Measurements from ENCODE around the gene TMEM139.
"Not testable (repeated sequence)": the region's sequence is repeated elsewhere in the genome, so short reads cannot be mapped to it uniquely, and the experiment has no call there.

Gene TMEM139

DNA sequence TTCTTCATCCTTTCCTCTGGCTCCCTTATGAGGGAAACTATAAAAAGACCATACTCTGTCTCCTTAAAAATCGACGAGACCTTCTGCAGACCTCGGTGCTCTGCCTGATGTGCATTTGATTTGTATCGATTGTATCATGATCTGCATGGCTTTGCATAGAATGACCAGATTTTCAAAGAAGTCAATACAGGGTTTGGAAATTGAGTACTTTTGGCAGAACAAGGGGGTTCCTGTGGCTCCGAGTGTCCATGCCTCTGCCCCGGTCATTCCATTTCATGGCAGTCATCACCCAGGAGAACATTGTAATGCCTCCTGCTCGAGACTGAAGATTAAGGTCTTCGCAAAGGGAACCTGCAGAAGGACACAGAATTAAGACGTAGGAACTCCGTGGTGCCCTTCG lies 4.1 kb downstream of the TMEM139 start:
- DNase-seq (ENCODE audit: low read depth), result no peak

GRCh38 chr7:143289421-143289820 lies 4.7 kb downstream of the TMEM139 start:
- DNase-seq (ENCODE audit: low read depth), result no peak

- DNase-seq (ENCODE audit: low read depth), result not testable (repeated sequence)
These were observed 5.1 kb downstream of the TMEM139 start for GRCh38 chr7:143289888-143290287.

DNA sequence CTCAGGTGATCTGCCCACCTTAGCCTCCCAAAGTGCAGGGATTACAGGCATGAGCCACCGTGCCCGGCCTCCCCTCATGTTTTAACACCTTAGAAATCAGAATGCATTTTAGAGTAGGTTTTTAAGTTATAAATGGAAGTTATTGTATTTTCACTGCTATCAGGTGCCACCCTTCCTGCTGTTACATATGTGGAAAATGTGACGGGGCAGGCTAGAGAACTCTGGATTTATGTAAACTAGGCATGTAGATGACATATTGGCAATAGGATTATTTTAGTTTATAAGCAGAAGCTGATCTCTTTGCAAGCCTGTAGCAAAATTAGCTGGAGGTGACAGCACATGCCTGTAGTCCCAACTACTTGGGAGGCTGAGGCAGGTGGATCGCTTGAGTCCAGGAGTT lies 5.5 kb downstream of the TMEM139 start:
- DNase-seq (ENCODE audit: low read depth), result no peak

DNA sequence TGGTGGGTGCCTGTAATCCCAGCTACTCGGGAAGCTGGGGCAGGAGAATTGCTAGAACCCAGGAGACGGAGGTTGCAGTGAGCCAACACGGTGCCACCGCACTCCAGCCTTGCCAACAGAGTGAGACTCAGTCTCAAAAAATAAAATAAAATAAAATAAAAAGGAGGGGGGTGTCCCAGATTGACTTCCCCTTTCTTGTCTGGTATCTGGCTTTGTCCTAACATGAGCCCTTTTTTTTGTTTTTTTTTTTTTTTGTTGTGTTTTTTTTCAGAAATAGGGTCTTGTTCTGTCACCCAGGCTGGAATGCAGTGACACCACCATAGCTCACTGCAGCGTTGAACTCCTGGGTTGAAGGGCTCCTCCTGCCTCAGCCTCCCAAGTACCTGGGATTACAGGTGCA lies 8.1 kb downstream of the TMEM139 start:
- DNase-seq (ENCODE audit: low read depth), result no peak

GRCh38 chr7:143295870-143296269 lies 11.1 kb downstream of the TMEM139 start:
- no peak for DNase-seq (ENCODE audit: low read depth)

DNA sequence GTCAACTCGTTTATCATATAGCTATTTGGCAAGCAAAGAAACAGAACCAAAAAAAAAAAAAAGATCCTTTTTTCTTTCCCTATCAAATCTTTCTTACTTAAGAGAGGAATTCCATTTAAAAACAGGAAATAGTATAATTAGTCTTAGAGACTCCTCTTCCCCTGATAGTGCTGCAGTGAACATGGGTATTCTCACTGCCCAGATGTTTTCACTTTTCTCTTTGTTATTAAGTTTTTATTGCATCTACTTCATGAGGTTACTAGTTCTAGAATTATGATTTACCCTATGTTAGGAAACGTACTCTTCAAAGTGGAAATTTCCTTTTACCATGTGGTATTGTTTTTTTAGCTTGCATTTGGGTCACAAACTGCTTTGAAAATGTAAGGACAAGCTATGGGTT lies 11.9 kb downstream of the TMEM139 start:
- no peak for DNase-seq (ENCODE audit: low read depth)

- no peak for DNase-seq (ENCODE audit: low read depth)
These were observed 14.6 kb downstream of the TMEM139 start for GRCh38 chr7:143299346-143299745.

- no peak for DNase-seq (ENCODE audit: low read depth)
These were observed 15.1 kb downstream of the TMEM139 start for GRCh38 chr7:143299840-143300239.

GRCh38 chr7:143300959-143301935 lies 16.5 kb downstream of the TMEM139 start:
- DNase-seq (ENCODE audit: low read depth), result no peak

DNA sequence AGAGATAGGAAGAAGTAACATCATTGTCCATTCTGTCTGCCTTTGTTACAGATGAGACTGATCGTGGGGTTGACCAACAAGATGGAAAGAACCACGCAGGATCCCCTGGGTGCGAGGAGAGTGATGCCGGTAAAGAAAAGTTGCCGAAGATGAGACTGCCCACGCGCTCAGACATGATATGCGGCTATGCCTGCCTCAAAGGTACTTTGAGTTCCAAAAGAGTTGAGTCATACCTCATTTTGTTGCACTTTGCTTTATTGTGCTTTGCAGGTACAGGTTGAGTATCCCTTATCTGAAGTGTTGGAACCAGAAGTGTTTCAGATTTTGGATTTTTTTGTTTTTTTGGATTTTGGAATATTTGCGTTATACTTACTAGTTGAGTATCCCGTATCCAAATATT lies 19.0 kb downstream of the TMEM139 start:
- no peak for DNase-seq (ENCODE audit: low read depth)

DNA sequence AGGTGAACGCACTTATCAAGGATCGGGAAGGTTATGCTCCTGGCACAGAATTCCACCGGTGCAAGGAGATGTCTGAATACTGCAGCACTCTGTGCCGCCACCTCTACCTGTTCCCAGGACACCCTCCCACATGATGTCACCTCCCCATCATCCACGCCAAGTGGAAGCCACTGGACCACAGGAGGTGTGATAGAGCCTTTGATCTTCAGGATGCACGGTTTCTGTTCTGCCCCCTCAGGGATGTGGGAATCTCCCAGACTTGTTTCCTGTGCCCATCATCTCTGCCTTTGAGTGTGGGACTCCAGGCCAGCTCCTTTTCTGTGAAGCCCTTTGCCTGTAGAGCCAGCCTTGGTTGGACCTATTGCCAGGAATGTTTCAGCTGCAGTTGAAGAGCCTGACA lies 20.2 kb downstream of the TMEM139 start:
- no peak for DNase-seq (ENCODE audit: low read depth)

DNA sequence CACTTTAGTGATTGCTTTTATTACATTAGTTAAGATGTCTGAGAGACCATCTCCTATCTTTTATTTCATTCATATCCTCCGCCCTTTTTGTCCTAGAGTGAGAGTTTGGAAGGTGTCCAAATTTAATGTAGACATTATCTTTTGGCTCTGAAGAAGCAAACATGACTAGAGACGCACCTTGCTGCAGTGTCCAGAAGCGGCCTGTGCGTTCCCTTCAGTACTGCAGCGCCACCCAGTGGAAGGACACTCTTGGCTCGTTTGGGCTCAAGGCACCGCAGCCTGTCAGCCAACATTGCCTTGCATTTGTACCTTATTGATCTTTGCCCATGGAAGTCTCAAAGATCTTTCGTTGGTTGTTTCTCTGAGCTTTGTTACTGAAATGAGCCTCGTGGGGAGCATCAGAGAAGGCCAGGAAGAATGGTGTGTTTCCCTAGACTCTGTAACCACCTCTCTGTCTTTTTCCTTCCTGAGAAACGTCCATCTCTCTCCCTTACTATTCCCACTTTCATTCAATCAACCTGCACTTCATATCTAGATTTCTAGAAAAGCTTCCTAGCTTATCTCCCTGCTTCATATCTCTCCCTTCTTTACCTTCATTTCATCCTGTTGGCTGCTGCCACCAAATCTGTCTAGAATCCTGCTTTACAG lies 20.8 kb downstream of the TMEM139 start:
- DNase-seq (ENCODE audit: low read depth), result no peak

GRCh38 chr7:143308632-143309031 lies 23.9 kb downstream of the TMEM139 start:
- no peak for DNase-seq (ENCODE audit: low read depth)

DNA sequence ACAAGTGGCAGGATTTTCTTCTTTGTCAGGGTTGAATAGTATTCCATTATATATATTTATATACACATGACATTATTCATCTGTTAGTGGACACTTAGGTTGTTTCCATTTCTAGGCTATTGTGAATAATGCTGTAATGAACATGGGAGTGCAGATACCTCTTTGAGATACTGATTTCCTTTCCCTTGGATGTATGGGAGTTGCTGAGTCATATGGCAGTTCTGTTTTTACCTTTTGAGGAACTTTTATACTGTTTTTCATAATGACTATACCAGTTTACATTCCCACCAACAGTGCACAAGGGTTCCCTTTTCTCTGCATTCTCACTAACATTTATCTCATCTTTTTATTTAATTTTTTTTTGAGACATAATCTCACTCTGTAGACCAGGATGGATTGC lies 29.4 kb downstream of the TMEM139 start:
- DNase-seq (ENCODE audit: low read depth), result no peak

DNA sequence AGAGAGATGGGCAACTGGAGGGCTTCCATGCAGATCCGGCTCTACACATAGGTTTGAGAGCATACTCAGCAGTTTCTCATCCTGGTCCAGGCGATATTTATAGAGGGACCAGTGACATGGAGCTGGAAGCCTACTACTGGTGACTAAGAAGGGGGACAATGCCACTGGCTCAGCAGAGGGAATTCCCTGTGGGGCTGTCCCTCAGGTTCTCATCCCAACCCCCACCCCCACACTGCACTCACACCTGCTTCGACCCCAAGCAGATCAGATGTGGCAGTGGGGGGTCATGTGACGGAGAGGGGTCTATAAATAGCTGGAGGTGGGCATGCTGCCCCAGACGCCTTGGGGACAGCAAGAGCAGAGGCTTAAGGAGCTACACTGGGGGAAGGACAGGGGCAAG lies 31.0 kb downstream of the TMEM139 start, which contains the start of gene CLCN1:
TSS of gene CLCN1 (plus strand) at position 336 of the 400 bp plus-strand sequence. CDS start 102 bp downstream, outside the sequence.
- DNase-seq (ENCODE audit: low read depth), result no peak

DNA sequence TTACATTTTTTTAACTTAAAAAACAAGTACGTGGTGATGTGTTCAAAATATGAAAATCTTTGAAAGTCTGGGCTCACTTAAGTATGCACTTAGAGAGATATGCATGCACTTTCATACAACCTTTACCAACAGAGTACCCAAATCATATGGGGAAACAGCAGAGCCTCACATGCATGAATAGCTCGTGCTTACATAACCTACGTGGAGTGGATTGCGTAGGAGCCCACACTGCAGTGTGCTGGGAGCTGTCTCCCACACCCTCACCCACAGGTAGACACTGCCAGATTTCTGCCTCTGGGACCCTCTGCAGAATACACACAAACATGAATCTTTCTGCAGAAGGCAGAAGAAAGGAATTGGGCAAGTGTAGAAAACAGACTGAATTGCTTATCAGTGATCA lies 31.7 kb downstream of the TMEM139 start:
- DNase-seq (ENCODE audit: low read depth), result no peak

- no peak for DNase-seq (ENCODE audit: low read depth)
These were observed 33.9 kb downstream of the TMEM139 start for GRCh38 chr7:143318661-143319060.

DNA sequence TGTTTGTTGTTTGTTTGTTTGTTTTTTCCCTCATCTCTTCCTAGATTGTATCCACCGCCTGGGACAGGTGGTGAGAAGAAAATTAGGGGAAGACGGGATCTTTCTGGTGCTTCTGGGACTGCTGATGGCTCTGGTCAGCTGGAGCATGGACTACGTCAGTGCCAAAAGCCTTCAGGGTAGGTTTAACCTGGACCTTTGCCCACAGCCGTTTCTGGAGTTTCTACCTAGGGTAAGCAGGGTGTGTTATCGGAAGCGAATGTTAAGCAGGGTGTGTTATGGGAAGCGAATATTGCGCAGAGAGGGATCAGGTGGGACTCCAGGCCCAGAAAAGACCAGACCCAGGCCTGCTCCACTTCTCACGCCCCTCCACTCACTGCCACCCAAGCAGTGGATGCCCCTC lies 35.9 kb downstream of the TMEM139 start:
- no peak for DNase-seq (ENCODE audit: low read depth)

DNA sequence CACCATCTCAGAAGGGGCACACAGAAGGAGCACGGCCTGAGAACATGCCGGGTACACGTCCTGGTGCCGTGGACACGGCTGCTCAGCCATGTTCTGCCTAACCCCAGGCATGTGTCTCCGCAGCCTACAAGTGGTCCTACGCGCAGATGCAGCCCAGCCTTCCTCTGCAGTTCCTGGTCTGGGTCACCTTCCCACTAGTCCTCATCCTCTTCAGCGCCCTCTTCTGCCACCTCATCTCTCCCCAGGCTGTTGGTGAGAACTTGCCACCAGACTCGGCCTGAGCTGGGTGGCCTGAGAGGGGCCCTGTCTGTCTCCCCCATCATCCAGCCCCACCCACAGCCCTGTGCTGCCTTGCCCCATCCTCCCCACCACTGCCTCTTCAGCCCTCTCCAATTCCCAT lies 36.5 kb downstream of the TMEM139 start:
- DNase-seq (ENCODE audit: low read depth), result no peak

- DNase-seq (ENCODE audit: low read depth), result no peak
These were observed 37.0 kb downstream of the TMEM139 start for GRCh38 chr7:143321734-143322133.

DNA sequence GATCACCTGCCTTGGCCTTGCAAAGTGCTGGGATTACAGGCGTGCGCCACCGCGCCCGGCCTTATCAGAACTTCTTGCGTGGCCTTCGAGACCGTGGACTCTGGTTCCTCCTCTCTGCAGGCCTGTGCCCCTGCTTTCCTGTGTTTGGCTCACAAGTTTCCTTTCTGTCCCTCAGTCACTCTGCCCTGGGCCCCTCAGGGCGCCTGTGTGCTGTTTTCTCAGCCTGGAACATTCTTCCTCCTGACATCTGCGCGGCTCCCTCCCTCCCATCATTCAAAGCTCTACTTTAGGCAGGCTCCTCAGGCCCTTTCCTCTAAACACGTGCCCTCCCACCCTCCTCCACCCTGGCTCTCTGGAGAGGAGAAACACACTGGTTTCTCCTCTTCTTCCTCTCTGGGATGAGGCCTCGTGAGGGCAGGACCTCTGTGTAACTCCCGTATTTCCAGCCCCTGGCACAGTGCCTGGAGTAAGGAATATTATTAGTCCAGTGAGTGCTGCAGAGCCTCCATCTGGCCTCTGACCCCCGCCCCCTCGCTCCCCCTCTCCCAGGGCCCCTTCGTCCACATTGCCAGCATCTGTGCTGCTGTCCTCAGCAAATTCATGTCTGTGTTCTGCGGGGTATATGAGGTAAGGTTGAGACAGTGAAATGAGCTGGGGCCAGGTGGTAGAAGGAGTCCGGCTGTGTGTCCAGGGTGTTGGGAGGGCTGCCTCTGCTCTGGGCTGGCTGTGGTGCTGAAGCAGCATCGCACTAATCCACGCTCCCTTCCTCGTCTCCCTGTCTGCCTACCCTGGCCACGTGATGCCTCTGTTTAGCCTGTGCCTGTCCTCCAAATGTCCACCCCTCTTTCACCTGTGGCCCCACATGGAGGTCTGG lies 38.2 kb downstream of the TMEM139 start:
- no peak for DNase-seq (ENCODE audit: low read depth)
